Measurements from ENCODE around the gene SPEN.
A peak's percentile ranks its signal among the peaks of the same experiment; 100 is the strongest.
"Not testable (repeated sequence)": the region's sequence is repeated elsewhere in the genome, so short reads cannot be mapped to it uniquely, and the experiment has no call there.

The SPEN gene

DNA sequence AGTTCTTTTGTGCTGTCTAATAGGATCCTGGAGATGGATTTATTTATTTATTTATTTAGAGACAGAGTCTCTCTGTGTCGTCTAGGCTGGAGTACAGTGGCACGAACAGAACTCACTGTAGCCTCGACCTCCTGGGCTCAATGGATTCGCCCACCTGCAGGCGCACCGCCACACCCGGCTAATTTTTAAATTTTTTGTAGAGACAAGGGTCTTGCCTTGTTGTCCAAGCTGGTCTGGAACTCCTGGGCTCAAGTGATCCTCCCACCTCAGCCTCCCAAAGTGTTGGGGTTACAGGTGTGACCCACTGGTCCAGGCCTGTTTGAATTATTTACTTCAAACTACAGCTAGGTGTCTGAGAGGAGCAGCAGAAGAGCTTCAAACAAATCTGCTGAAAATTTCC, 9.6 kb upstream of the SPEN start:
- Histone ChIP-seq H3K9me3 (ENCODE audit: low read depth, low read length) (no peaks in the 10 kb centered on the region), H3K9ac (ENCODE audit: insufficient read length) (no peak overlapping the region), H3K27ac (no peak overlapping the region), H3K4me3 (no peak overlapping the region), H3K36me3 (ENCODE audit: insufficient read depth, low read length) (no peaks in the 10 kb centered on the region)
- no peak for TF ChIP-seq FOXP2 (optimal IDR thresholded peaks at IDR 0.05; ENCODE audit: control extremely low read depth, extremely low read length, insufficient read depth)
- no peak for TF ChIP-seq POLR2AphosphoS5 (IDR thresholded peaks at IDR 0.05; ENCODE audit: borderline replicate concordance, low read depth, low read length)
- TF ChIP-seq EZH2 (IDR thresholded peaks at IDR 0.05), result no peak
- DNase-seq (ENCODE audit: low read depth, low spot score), result no peak

DNA sequence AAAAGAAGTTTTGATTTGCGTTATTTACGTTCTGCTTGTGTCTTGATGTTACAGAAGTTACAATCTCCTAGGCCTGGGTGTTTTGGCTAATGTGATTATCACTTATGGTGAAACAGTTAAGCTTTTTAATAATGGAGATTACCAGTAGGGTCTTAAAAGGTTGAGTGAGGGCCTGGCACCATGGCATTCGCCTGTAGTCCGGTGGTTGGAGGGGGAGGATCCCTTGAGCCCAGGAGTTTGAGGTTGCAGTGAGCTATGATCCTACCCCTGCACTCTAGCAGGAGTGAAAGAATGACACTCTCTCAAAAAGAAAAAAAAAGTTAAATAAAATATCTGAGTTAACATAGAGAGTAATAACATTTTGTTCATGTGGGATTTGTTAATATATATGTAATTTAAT, 8.8 kb upstream of the SPEN start:
- DNase-seq (ENCODE audit: low read depth, low spot score), result no peak
- TF ChIP-seq POLR2AphosphoS5 (IDR thresholded peaks at IDR 0.05; ENCODE audit: borderline replicate concordance, low read depth, low read length) (no peak), EZH2 (IDR thresholded peaks at IDR 0.05) (no peak), FOXP2 (optimal IDR thresholded peaks at IDR 0.05; ENCODE audit: control extremely low read depth, extremely low read length, insufficient read depth) (no peak)
- no peak overlapping the region for H3K4me3 ChIP-seq
- H3K9me3 ChIP-seq (ENCODE audit: low read depth, low read length), result no peaks in the 10 kb centered on the region
- no peaks in the 10 kb centered on the region for H3K36me3 ChIP-seq (ENCODE audit: insufficient read depth, low read length)
- peak overlapping the region; percentile 54; the same call in 1 of the 2 replicates for H3K27ac ChIP-seq
- H3K9ac ChIP-seq (ENCODE audit: insufficient read length), result no peak overlapping the region

DNA sequence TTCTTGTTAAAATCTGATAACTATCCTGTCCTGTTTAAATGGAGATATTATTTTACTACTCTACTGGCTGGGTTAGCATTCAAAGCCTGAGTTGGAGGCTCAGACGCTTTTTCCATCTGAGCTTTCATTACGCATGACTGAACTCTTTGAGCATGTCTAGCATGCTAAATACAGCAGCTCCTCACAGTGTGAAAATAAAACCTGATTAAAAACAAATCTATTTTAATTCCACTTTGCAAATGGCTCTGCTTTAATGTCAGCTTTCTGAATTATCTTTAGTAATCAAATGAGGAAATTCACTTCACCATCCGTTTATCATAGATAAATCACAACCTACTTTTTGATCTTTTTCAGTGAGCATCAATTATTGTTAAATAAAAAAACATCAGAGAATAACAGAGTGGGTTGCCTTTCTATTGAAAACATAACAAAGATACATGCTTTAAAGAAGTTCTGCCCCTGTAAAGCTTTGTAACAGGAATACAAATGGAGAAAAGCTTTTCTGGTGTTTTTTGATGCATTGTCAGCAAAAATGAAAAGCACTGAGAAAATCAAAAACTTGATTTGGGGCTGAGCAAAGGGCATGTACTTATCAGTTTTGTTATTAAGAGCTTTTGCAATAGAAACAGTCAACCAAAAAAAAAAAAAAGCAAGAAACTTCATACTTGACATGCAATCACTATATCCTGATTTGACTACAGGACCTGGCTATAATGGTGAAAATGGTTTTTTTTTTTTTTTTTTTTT, 3.5 kb upstream of the SPEN start:
- Histone ChIP-seq H3K9me3 (ENCODE audit: low read depth, low read length) (no peaks in the 10 kb centered on the region), H3K9ac (ENCODE audit: insufficient read length) (peak overlapping the region; percentile 53), H3K36me3 (ENCODE audit: insufficient read depth, low read length) (no peaks in the 10 kb centered on the region), H3K4me3 (peak overlapping the region; percentile 71), H3K27ac (peak overlapping the region; percentile 86)
- TF ChIP-seq POLR2AphosphoS5 (IDR thresholded peaks at IDR 0.05; ENCODE audit: borderline replicate concordance, low read depth, low read length) (no peak), EZH2 (IDR thresholded peaks at IDR 0.05) (no peak), FOXP2 (optimal IDR thresholded peaks at IDR 0.05; ENCODE audit: control extremely low read depth, extremely low read length, insufficient read depth) (no peak)
- DNase-seq (ENCODE audit: low read depth, low spot score), result no peak

DNA sequence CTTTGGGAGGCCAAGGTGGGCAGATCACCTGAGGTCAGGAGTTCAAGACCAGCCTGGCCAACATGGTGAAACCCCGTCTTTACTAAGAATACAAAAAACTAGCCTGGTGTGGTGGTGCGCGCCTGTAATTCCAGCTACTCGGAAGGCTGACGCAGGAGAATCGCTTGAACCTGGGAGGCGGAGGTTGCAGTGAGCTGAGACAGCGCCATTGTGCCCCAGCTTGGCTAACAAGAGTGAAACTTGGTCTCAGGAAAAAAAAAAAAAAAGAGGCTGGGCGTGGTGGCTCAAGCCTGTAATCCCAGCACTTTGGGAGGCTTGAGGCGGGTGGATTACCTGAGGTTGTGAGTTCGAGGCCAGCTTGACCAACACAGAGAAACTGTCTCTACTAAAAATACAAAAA, 1.5 kb upstream of the SPEN start:
- not testable (repeated sequence) for DNase-seq (ENCODE audit: low read depth, low spot score); H3K9me3 ChIP-seq (ENCODE audit: low read depth, low read length); H3K27ac ChIP-seq; H3K36me3 ChIP-seq (ENCODE audit: insufficient read depth, low read length); H3K4me3 ChIP-seq; H3K9ac ChIP-seq (ENCODE audit: insufficient read length)

DNA sequence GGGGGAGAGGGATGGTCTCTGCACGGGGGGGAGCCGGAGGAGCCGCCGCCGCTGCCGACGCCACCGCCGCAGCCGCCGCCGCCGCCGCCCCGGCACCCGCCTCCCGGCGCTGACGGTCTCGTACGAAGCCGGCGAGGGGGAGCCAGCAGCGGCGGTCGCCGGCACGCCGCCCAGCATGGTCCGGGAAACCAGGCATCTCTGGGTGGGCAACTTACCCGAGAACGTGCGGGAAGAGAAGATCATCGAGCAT, 311 bp downstream of the SPEN start:
- DNase-seq (ENCODE audit: low read depth, low spot score), result no peak
- Histone ChIP-seq H3K9me3 (ENCODE audit: low read depth, low read length) (no peaks in the 10 kb centered on the region), H3K4me3 (peak overlapping the region; percentile 92), H3K9ac (ENCODE audit: insufficient read length) (peak overlapping the region; percentile 86), H3K36me3 (ENCODE audit: insufficient read depth, low read length) (no peaks in the 10 kb centered on the region), H3K27ac (peak overlapping the region; percentile 95)
- TF ChIP-seq POLR2AphosphoS5 (IDR thresholded peaks at IDR 0.05; ENCODE audit: borderline replicate concordance, low read depth, low read length) (no peak), FOXP2 (optimal IDR thresholded peaks at IDR 0.05; ENCODE audit: control extremely low read depth, extremely low read length, insufficient read depth) (no peak), EZH2 (IDR thresholded peaks at IDR 0.05) (no peak)

DNA sequence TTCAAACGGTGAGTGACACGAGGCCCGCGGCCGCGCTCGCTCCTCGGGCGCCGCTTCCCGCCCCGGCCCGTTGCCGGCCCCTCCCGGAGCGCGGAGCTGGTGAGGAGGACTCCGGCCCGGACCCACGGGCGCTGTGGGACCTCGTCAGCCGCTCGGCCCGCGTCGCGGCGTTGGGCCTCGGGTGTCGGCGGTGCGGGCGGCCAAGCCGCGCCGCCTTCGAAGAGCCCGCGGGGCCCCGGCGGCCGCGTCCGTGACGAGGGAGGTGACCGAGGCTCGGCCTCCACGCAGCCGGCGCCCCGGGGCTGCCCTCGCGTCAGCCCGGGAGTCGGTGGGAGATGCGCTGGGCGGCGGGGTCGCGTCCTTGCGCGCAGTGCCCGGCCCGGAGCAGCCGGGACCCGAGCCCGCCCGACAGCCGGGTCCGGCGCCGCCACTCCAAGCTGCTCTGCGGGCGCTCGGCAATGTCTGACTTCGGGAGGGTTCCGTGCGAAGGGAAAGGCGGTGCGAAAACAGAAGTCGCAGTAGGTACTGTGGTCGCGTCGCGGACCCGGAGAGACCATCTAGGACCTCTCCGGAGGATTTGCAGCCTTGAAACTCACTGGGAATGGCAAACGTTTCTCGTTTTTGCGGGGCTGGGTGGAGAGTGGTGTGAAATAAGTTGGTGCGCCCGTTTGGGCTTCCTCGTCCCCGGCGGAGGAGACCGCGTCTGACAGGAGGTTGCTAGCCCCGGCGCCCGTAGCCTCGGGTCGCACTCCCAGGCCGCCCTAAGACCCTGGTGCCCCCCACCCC, 829 bp downstream of the SPEN start:
- no peak for DNase-seq (ENCODE audit: low read depth, low spot score)
- Histone ChIP-seq H3K4me3 (peak overlapping the region; percentile 92), H3K27ac (peak overlapping the region; percentile 95), H3K9ac (ENCODE audit: insufficient read length) (peak overlapping the region; percentile 86), H3K36me3 (ENCODE audit: insufficient read depth, low read length) (no peaks in the 10 kb centered on the region), H3K9me3 (ENCODE audit: low read depth, low read length) (no peaks in the 10 kb centered on the region)
- TF ChIP-seq EZH2 (IDR thresholded peaks at IDR 0.05) (no peak), FOXP2 (optimal IDR thresholded peaks at IDR 0.05; ENCODE audit: control extremely low read depth, extremely low read length, insufficient read depth) (no peak), POLR2AphosphoS5 (IDR thresholded peaks at IDR 0.05; ENCODE audit: borderline replicate concordance, low read depth, low read length) (no peak)

DNA sequence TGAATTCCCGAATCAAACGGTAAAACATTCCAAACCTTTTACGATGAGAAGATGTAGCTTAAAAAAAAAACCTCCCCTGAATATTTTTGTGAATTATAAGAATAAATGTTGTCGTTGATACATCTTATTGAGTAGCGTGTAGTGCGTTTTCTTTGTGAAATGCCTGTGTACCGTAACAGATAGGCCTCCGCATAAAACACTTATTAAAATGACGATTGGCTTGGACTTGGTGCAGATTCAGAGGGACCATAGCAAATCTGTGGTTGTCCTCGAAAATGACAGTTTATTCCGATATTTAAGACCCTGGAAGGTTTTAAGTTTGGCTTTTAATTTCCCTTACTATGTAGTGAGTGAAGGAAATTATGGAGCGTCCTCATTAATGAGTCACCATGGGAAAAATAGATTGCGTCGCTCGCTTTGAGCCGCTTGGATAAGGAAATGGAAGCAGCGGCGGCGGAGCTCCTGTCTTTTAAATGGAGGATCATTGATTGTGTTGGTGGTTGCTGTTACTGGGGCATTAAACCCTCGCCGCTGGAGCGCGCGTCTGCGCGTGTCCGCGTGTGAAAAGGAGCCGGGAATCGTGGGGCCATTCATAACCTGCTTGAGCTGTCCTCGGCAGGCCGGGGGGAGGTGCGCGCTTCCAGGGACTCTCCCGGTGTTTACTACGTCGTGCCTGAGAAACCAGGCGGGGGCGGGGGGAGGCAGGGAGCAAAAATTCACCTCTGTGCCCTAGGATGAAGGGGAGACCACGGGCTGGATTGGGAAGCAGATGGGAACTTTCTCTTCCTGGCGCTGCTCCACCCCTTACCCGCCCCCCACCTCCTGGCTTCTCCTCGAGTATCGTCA, 1.6 kb downstream of the SPEN start:
- Histone ChIP-seq H3K27ac (peak overlapping the region; percentile 95), H3K36me3 (ENCODE audit: insufficient read depth, low read length) (no peaks in the 10 kb centered on the region), H3K4me3 (peak overlapping the region; percentile 92), H3K9me3 (ENCODE audit: low read depth, low read length) (no peaks in the 10 kb centered on the region), H3K9ac (ENCODE audit: insufficient read length) (peak overlapping the region; percentile 86)
- TF ChIP-seq POLR2AphosphoS5 (IDR thresholded peaks at IDR 0.05; ENCODE audit: borderline replicate concordance, low read depth, low read length) (peak; percentile 74), EZH2 (IDR thresholded peaks at IDR 0.05) (no peak), FOXP2 (optimal IDR thresholded peaks at IDR 0.05; ENCODE audit: control extremely low read depth, extremely low read length, insufficient read depth) (peak; percentile 15)
- peak; percentile 80 for DNase-seq (ENCODE audit: low read depth, low spot score)

DNA sequence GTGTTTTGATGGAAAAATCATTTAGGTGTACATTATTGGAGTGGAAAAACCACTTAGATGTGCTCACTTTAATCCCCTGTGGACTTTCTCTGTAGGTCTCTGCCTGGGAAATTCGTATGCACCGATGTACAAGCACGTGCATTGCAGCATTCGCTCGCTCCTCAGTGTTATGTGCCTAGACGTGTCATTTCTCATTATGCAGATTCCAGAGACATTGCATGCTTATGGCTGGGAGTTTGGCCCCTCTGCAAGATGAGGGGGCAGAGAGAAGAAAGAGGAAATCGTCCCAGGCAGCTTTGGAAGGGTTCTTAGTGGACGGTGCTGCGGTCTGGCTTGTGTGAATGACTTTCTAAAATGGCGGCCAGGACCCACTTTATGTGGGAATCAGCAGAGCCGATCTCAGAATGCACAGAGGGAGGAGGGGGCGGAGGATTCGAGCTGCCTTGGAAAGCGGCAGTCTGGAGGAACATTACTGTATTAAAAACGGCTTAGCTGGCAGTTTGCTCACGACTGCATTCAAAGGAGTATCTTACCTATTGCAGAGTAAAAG, 2.3 kb downstream of the SPEN start:
- Histone ChIP-seq H3K4me3 (peak overlapping the region; percentile 92), H3K36me3 (ENCODE audit: insufficient read depth, low read length) (no peaks in the 10 kb centered on the region), H3K9ac (ENCODE audit: insufficient read length) (peak overlapping the region; percentile 86), H3K9me3 (ENCODE audit: low read depth, low read length) (no peaks in the 10 kb centered on the region), H3K27ac (peak overlapping the region; percentile 95)
- TF ChIP-seq EZH2 (IDR thresholded peaks at IDR 0.05), result no peak
- no peak for TF ChIP-seq FOXP2 (optimal IDR thresholded peaks at IDR 0.05; ENCODE audit: control extremely low read depth, extremely low read length, insufficient read depth)
- TF ChIP-seq POLR2AphosphoS5 (IDR thresholded peaks at IDR 0.05; ENCODE audit: borderline replicate concordance, low read depth, low read length), result peak; percentile 63
- peak; percentile 75 for DNase-seq (ENCODE audit: low read depth, low spot score)
